ENCODE data around the gene SAP30L.

The SAP30L gene

DNA sequence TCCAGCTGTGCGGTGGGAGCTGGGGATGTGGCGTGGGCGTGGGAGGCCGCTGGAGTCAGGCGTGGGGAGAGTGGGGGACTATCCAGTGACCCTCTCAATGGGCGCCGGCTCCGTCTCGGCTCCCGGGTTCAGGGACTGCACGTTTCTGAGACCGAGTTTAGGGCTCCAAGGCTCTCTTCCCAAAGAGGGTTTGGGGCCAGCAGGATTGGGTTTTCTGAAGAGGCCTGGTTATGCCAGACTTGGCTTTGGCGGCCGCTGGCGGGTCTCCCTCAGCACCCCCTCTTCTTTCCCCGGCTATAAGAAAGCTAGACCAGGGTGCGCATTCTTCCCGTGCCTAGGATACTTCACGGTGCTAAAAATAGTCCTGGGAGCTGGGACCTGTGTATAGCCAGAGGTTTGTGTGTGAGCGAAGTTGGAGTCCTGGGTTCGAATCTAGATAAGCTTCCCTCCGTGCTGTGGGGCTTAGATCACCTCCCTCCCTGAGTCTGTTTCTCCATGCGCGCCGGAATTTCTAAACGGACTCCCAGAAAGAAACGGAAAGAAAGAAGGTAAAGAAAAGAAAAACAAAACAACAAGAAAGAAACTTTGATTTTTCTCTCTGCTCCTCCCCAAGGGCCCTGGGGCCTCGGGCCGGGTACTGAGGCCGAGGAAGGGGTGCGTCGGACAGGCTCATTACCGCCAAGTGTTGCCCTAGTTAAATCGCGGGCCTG lies 27.2 kb downstream of the SAP30L start:
- H3K9ac ChIP-seq (ENCODE audit: insufficient read length, low read depth): no peak overlapping the region
- peaks cover 6% of the 10 kb centered on the region for H3K4me1 ChIP-seq (ENCODE audit: insufficient read depth, insufficient read length)
- H3K4me3 ChIP-seq (ENCODE audit: insufficient read length, low read depth): peak overlapping the region; percentile 24
- H3K27me3 ChIP-seq (ENCODE audit: insufficient read depth, insufficient read length): peaks cover 83% of the 10 kb centered on the region
- TF ChIP-seq SUZ12 (IDR thresholded peaks at IDR 0.05; ENCODE audit: extremely low read depth, insufficient read depth, insufficient read length) (no peak), ZNF274 (IDR thresholded peaks at IDR 0.05; ENCODE audit: low read depth, low read length) (no peak), YY1 (IDR thresholded peaks at IDR 0.05; ENCODE audit: insufficient read depth, insufficient read length) (no peak)
- peaks cover 12% of the 10 kb centered on the region for H3K36me3 ChIP-seq (ENCODE audit: insufficient read depth, insufficient read length, low read length)
- no peak for DNase-seq (ENCODE audit: low read depth, low spot score)
- no peaks in the 10 kb centered on the region for H3K9me3 ChIP-seq (ENCODE audit: insufficient read depth, low read length)

DNA sequence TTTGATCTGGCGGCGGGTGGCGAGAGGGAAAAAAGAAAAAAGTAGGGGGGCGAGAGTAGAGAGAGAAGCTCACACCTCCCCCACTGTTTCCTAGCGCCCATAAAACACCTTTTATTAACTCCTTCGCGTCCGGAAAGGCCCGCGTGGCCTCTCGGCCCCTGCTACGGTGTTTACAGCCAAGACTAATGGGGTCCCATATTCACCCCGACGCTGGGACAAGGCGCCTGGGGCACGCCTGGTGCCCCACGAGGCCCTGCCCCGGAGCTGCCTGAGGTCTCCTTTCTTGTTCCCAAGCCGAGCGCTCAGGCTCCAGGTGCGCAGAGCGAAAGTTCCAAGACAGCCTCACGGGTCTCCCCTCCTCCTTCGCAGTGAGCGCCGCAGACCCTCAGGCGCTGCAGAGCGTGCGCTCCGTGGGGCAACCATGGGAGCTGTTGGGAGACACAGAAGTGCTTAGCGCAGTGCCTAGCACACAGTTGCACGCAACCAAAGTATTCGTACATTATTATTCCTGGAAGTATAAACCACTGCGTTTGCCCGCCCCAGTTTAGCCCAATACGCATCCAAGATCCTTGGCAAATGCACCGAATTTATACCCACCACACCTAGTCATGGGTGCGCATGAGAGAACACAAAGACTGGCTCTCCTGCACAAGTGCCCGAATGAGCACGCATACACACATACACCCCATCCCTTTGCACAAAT lies 27.9 kb downstream of the SAP30L start:
- DNase-seq (ENCODE audit: low read depth, low spot score): no peak
- peak overlapping the region; percentile 24 for H3K4me3 ChIP-seq (ENCODE audit: insufficient read length, low read depth)

DNA sequence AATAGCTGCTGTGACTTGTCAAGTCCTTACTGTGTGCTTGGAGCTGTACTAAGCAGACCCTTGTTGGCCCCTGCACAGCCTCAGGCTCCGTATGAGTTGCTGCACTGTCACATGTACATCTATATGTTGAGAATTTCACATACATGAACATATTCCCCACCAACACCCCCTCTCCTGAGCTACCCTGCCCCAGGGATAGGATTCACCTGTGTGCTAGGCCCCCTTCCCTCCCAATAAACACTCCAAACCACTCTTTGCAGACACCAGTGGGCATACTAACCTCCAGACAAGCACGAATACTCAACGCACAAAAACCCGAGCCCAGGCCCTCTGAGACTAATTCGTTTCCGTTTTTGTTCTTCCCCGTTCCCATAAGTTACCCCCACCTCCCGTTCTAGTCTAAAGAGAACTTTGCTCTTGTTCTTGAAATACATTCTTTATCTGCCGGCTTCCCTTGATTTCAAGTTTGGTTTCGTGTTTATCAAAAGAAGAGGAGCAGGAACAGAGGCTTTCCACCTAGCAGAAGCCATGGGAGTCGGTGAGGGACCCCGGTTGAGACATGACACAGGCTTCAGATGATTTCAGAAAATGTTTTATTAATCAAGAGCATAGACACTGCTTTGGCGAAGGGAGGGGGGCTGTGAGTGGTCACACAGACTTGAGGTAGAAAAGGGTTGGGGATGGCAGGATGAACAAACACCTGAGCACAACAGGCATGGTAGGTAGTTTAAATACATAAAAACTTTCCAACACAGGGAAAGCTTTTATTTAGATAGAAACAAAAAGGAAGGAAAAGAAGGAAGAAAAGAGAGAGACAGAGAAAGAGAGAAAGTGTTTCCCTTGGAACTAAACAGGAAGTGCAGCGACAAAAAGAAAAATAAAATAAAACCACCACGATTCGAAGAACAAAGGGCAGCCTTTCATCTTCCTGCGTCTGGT lies 28.9 kb downstream of the SAP30L start:
- Histone ChIP-seq H3K4me1 (ENCODE audit: insufficient read depth, insufficient read length) (peaks cover 6% of the 10 kb centered on the region), H3K9ac (ENCODE audit: insufficient read length, low read depth) (no peak overlapping the region), H3K4me3 (ENCODE audit: insufficient read length, low read depth) (no peak overlapping the region), H3K9me3 (ENCODE audit: insufficient read depth, low read length) (no peaks in the 10 kb centered on the region), H3K27me3 (ENCODE audit: insufficient read depth, insufficient read length) (peaks cover 93% of the 10 kb centered on the region), H3K36me3 (ENCODE audit: insufficient read depth, insufficient read length, low read length) (peaks cover 12% of the 10 kb centered on the region)
- TF ChIP-seq SUZ12 (IDR thresholded peaks at IDR 0.05; ENCODE audit: extremely low read depth, insufficient read depth, insufficient read length) (no peak), ZNF274 (IDR thresholded peaks at IDR 0.05; ENCODE audit: low read depth, low read length) (no peak), YY1 (IDR thresholded peaks at IDR 0.05; ENCODE audit: insufficient read depth, insufficient read length) (no peak)
- DNase-seq (ENCODE audit: low read depth, low spot score): no peak

More for the DNA sequence above, 27.9 kb downstream of the SAP30L start:
- peaks cover 84% of the 10 kb centered on the region for H3K27me3 ChIP-seq (ENCODE audit: insufficient read depth, insufficient read length)
- no peaks in the 10 kb centered on the region for H3K9me3 ChIP-seq (ENCODE audit: insufficient read depth, low read length)
- peaks cover 5% of the 10 kb centered on the region for H3K4me1 ChIP-seq (ENCODE audit: insufficient read depth, insufficient read length)
- H3K36me3 ChIP-seq (ENCODE audit: insufficient read depth, insufficient read length, low read length): peaks cover 12% of the 10 kb centered on the region
- TF ChIP-seq SUZ12 (IDR thresholded peaks at IDR 0.05; ENCODE audit: extremely low read depth, insufficient read depth, insufficient read length) (peak; percentile 96), ZNF274 (IDR thresholded peaks at IDR 0.05; ENCODE audit: low read depth, low read length) (no peak), YY1 (IDR thresholded peaks at IDR 0.05; ENCODE audit: insufficient read depth, insufficient read length) (no peak)
- H3K9ac ChIP-seq (ENCODE audit: insufficient read length, low read depth): no peak overlapping the region

DNA sequence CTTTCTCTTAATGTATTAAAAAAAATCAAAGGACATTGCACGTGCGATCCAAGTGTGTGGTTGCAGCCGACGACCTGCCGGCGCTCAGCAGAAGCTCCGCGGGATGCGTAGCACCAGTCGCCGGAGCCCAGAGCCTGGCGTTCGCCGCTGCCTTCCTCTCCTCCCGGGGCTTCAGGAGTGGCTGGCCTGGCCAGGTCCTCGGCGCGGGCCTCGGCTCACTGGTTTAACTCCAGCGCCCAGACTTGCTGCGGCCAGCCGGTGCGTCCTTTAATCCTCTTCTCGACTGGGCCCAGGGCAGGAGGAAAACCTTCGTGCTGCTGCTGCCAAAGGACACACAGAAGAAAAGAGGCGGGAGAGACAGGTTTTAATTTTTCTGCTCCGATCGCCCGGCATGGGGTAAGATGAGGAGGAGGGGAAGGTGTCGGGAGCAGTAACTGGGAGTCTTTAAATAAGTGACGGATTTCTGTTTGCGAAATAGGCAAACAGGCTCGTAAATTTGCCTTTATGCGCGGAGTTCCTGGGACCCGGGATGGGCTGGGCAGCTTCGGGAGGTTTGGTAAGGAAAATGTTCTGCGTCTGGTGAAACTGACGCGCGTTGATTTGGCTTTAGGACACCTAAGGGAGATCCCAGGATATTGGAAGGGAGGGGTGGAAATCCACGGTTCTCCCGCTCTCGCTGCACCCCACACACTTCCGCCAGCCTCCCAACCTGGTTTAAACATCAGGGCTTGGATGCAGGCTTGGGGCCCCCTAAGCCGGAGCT lies 30.0 kb downstream of the SAP30L start:
- peaks cover 12% of the 10 kb centered on the region for H3K36me3 ChIP-seq (ENCODE audit: insufficient read depth, insufficient read length, low read length)
- H3K4me3 ChIP-seq (ENCODE audit: insufficient read length, low read depth): peak overlapping the region; percentile 58
- H3K9me3 ChIP-seq (ENCODE audit: insufficient read depth, low read length): no peaks in the 10 kb centered on the region
- H3K9ac ChIP-seq (ENCODE audit: insufficient read length, low read depth): peak overlapping the region; percentile 61
- TF ChIP-seq ZNF274 (IDR thresholded peaks at IDR 0.05; ENCODE audit: low read depth, low read length): no peak
- TF ChIP-seq SUZ12 (IDR thresholded peaks at IDR 0.05; ENCODE audit: extremely low read depth, insufficient read depth, insufficient read length): peak; percentile 53
- TF ChIP-seq YY1 (IDR thresholded peaks at IDR 0.05; ENCODE audit: insufficient read depth, insufficient read length): no peak
- peaks cover 8% of the 10 kb centered on the region for H3K4me1 ChIP-seq (ENCODE audit: insufficient read depth, insufficient read length)
- no peak for DNase-seq (ENCODE audit: low read depth, low spot score)
- peaks cover 94% of the 10 kb centered on the region for H3K27me3 ChIP-seq (ENCODE audit: insufficient read depth, insufficient read length)

DNA sequence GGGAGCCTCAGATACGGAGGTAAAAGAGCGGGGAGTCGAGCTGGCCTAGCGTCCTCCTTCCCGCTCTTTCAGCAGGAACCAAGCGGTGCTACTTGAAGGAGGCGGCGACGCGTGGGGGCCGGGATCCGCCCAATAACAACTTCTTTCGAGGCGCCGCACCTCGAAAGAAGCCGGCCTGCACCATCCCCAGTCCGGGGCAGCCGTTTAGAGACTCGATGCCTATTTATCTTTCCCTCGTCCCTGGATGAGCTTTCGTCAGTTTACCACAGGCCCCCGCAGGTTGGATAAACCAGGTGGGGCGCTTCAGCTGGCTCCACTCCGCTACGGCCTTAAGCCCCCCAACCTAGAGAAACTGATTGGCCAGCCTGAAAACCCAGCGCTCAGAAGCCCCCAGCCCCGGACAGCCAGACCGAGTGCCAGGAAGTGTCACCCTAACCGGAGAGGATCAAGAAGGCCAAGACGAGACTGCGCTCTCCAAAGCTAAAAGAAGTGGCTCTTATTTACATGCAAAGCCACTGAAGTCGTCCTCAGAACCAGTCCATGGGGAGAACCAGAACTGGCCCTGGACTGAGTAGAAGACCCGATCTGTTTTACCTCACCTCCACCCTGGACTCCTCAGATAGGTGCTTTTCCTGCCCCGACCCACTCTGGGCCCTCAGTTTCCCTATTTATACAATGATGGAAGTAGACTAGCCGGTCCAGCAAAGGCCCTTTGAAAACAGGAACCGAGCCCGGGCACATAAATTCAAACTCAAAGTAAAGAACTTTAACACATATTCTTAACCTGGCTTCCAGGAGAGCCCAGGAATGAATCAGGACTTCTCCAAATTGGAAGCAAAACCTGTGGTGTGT lies 30.8 kb downstream of the SAP30L start:
- peaks cover 94% of the 10 kb centered on the region for H3K27me3 ChIP-seq (ENCODE audit: insufficient read depth, insufficient read length)
- DNase-seq (ENCODE audit: low read depth, low spot score): no peak
- H3K4me3 ChIP-seq (ENCODE audit: insufficient read length, low read depth): peak overlapping the region; percentile 58
- peak overlapping the region; percentile 61 for H3K9ac ChIP-seq (ENCODE audit: insufficient read length, low read depth)
- peaks cover 12% of the 10 kb centered on the region for H3K4me1 ChIP-seq (ENCODE audit: insufficient read depth, insufficient read length)
- peaks cover 12% of the 10 kb centered on the region for H3K36me3 ChIP-seq (ENCODE audit: insufficient read depth, insufficient read length, low read length)
- TF ChIP-seq ZNF274 (IDR thresholded peaks at IDR 0.05; ENCODE audit: low read depth, low read length) (no peak), YY1 (IDR thresholded peaks at IDR 0.05; ENCODE audit: insufficient read depth, insufficient read length) (no peak), SUZ12 (IDR thresholded peaks at IDR 0.05; ENCODE audit: extremely low read depth, insufficient read depth, insufficient read length) (peak; percentile 5)
- no peaks in the 10 kb centered on the region for H3K9me3 ChIP-seq (ENCODE audit: insufficient read depth, low read length)

All from NT2/D1 (cell line).